AG04450 (cell line): ENCODE results near the gene VAV3. TPM values are rescaled to one million over a fixed set of nuclear protein-coding genes. Genes with fewer than 3 reads are reported as not detected.

Experiments used
- CTCF ChIA-PET: fragments of 300-600, 350-600 bp; formaldehyde crosslinking; extraction: SDS; loops from one replicate; lab custom pipeline; 2022; ENCODE audit warnings: antibody characterized with exemption, inconsistent platforms; lab: Charles Lee
- POLR2A ChIA-PET: fragments of 350-600 bp; formaldehyde crosslinking; extraction: SDS; loops from one replicate; lab custom pipeline; 2021; ENCODE audit warnings: antibody characterized with exemption, inconsistent platforms; lab: Yijun Ruan, JAX
- DNase-seq: peaks from one replicate; pipeline ENCODE4 v3.0.0-alpha.2; 2011; ENCODE audit warnings: low read depth, low spot score
- H3K27ac ChIP-seq: one replicate; pipeline ENCODE4 v1.5.1; 2012; ENCODE audit warnings: low read depth, low read length, control low read depth
- H3K27me3 ChIP-seq: one replicate; pipeline ENCODE4 v1.6.0; 2012; ENCODE audit warnings: low read length; ENCODE audit not compliant: control insufficient read depth, insufficient read depth
- H3K4me3 ChIP-seq: 2 replicates; pipeline ENCODE4 v1.5.1; 2011; ENCODE audit warnings: mild to moderate bottlenecking, low read depth, low read length, control low read depth
- H3K9me3 ChIP-seq: 2 replicates; pipeline ENCODE4 v1.5.1; 2012; ENCODE audit warnings: low read length; ENCODE audit not compliant: control insufficient read depth, insufficient read depth
- CTCF ChIP-seq: IDR thresholded peaks from 2 replicates; pipeline ENCODE4 v1.5.1; 2011; ENCODE audit warnings: low read depth, low read length, control low read depth, inconsistent platforms
- polyA plus RNA-seq: library from polyadenylated mRNA; depleted of rRNA; stranded (reverse); fragments of >200 nt; gene quantifications from 2 replicates; pipeline ENCODE4 v1.2.3, GENCODE V29; 2011

Gene VAV3
- polyA plus RNA-seq, 1 experiment = 0.02 TPM

DNA sequence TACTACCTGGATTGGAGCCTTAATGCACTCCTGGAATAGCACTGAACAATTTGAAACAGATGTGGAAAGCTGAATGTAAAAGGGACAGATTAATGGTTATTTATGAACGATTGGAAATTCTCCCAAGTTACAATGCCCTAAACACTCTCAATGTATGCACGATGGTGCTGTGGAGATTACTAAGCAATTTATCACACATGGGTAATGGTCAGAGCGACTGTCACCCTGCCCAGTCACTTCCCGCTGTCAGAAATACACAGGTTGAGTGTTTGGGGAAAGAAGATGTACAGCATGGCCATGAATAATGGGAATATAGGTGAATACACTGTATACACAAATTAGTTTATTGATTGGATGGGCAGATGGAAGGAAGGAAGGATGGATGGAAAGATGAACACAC is 342.4 kb downstream of the VAV3 start:
- ChIA-PET POLR2A (no interaction called here), CTCF (no interaction called here)
- DNase-seq = no peak
- H3K27ac ChIP-seq = no peak overlapping the region
- H3K9me3 ChIP-seq = no peaks in the 10 kb centered on the region
- TF ChIP-seq CTCF = no peak
- no peaks in the 10 kb centered on the region for H3K27me3 ChIP-seq
- H3K4me3 ChIP-seq = no peak overlapping the region

- CTCF ChIA-PET = interaction anchor here (1.1 kb wide), 1 partner anchor 161 kb away, joined by 3 read pairs; no protein-coding TSS in a partner anchor
- H3K9me3 ChIP-seq = no peaks in the 10 kb centered on the region
- H3K27me3 ChIP-seq = no peaks in the 10 kb centered on the region
- H3K27ac ChIP-seq = no peak overlapping the region
- DNase-seq = no peak
- no peak for TF ChIP-seq CTCF
- H3K4me3 ChIP-seq = no peak overlapping the region
- POLR2A ChIA-PET = no interaction called here
Observed at GRCh38 chr1:107620753-107621152, 344.2 kb downstream of the VAV3 start.

DNA sequence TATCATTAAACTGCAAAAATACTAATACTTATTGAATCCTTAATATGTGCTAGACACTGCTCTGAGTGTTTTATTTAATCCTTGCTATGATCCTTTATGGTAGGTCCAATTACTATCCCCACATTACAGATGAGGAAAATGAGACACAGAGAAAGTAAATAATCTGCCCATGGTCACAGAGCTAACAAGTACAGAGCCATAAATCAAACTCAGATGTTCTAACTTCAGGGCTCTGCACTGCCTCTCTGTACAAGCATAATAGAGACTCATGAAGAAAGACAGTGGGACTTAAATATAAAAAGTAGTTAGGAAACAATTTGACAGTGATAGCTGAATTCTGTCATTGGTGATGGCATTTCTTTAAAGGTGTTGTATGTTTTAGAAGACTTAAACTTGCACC is 346.4 kb downstream of the VAV3 start:
- DNase-seq = no peak
- H3K4me3 ChIP-seq = no peak overlapping the region
- no peaks in the 10 kb centered on the region for H3K9me3 ChIP-seq
- POLR2A ChIA-PET = no interaction called here
- CTCF ChIA-PET = no interaction called here
- no peak for TF ChIP-seq CTCF
- H3K27ac ChIP-seq = no peak overlapping the region
- no peaks in the 10 kb centered on the region for H3K27me3 ChIP-seq

GRCh38 chr1:107617921-107618320 is 347.1 kb downstream of the VAV3 start:
- CTCF ChIA-PET = no interaction called here
- POLR2A ChIA-PET = no interaction called here

GRCh38 chr1:107617456-107617855 is 347.5 kb downstream of the VAV3 start:
- ChIA-PET POLR2A (no interaction called here), CTCF (no interaction called here)
- no peak for DNase-seq
- Histone ChIP-seq H3K4me3 (no peak overlapping the region), H3K27ac (no peak overlapping the region), H3K9me3 (no peaks in the 10 kb centered on the region), H3K27me3 (no peaks in the 10 kb centered on the region)
- TF ChIP-seq CTCF = no peak

More at GRCh38 chr1:107617921-107618320, 347.1 kb downstream of the VAV3 start:
- H3K4me3 ChIP-seq = no peak overlapping the region
- H3K27ac ChIP-seq = no peak overlapping the region
- DNase-seq = no peak
- no peaks in the 10 kb centered on the region for H3K27me3 ChIP-seq
- H3K9me3 ChIP-seq = no peaks in the 10 kb centered on the region
- TF ChIP-seq CTCF = no peak
